NAMALWA (cell line): Measurements from ENCODE around the gene TFEC.
"Not testable (repeated sequence)": the region's sequence is repeated elsewhere in the genome, so short reads cannot be mapped to it uniquely, and the experiment has no call there.

Experiments
- DNase-seq: peaks from one replicate; pipeline ENCODE4 v3.0.0-alpha.2; 2015; ENCODE audit warnings: low spot score

The TFEC gene, protein sequence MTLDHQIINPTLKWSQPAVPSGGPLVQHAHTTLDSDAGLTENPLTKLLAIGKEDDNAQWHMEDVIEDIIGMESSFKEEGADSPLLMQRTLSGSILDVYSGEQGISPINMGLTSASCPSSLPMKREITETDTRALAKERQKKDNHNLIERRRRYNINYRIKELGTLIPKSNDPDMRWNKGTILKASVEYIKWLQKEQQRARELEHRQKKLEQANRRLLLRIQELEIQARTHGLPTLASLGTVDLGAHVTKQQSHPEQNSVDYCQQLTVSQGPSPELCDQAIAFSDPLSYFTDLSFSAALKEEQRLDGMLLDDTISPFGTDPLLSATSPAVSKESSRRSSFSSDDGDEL

DNA sequence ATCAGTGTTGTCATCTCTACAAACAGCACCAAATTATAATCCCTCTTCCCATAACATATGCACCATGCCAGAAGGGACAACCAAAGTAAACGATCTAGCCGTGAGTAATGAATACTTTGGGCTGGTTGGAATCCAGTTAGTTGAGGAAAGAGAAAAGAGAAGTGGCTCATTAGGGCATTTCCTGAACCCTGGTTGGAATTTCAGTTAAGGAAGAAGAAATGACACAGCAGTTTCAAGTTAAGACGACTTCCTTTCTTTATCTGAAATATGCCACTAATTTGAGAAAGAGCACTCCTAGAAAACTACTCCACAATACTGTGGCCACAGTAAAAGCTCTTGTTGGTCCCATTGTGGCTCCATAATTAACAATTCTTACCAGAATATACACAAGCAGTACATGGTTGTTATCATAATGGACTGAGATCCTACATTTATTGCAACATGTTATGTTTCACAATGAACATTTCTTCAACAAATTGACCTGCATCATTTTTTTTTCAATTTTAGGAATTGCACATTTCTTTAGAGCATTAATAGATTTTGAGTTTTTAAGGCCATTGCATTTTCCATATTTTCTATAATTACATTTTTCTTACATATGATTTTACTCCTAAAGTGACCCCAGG lies at the start of gene TFEC:
TSS of gene TFEC (minus strand) at position 113 of the 626 bp plus-strand sequence. CDS start 46,322 bp downstream, outside the sequence.
- no peak for DNase-seq

DNA sequence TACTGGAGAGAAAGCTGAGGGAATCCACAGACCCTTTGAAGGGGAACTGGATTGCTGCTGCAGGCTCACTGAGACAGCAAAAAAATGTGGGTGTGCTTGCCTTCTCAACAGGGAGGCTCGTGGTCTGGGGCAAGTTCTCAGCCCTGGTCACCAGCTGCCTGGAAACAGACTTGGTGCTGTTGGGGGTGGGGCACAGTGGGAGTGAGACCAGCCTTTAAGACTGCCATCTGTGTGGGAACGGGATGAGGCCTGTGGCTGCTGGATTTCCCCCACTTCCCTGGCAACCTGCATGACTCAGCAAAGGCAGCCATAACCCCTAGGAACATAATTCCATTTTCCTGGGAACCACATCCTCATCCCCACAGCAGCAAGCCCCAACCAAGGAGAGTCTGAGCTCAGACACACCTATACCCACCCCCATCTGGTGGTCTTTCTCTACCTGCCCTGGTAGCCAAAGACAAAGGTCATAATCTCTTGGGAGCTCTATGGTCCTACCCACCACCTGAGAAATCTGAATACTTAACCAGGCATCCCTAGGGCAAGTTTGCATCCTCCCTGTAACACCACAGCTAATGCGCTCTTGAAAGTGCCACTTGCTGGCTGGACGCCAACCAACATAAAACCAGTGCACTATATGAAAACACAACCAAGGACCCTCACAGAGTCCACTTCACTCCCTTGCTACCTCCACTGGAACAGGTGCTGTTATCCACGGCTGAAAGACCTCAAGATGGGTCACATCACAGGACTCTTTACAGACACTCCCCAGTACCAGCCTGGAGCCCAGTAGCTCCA lies 45.0 kb upstream of the TFEC start:
- no peak for DNase-seq

DNA sequence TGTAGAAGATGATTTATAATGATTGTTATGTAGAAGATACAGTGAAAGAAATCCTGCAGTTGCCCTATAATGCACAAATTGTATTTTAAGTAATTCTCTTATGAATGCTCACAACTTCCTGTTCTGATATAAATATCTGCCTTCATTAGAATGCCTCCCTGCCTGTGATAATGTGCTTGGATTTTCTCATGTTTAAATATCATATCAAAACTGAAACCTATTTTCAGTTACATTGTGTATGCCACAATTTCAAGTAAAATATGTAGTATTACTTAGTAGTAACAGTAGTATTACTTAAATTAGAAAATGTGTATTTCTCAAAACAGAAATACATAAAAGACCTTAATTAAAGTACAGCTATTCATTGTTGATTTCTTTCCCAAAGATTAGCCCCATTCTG lies 41.1 kb upstream of the TFEC start:
- DNase-seq = no peak

DNA sequence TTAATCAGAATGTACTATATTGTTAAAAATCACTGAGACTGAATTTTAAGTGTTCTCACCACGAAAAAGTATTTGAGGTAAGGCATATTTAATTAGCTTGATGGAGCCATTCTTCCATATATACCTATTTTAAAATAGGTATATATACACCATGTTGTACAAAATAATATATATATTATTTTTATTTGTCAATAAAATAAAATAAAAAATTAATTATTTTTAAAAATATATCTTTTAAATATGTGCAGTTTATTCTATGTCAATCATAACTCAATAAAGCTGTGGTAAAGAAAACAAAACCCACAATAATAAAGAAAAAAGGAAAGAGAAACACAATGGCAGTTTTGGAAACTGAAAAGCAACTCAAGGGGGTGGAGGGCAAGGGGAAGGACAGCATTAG lies 33.6 kb upstream of the TFEC start:
- no peak for DNase-seq

DNA sequence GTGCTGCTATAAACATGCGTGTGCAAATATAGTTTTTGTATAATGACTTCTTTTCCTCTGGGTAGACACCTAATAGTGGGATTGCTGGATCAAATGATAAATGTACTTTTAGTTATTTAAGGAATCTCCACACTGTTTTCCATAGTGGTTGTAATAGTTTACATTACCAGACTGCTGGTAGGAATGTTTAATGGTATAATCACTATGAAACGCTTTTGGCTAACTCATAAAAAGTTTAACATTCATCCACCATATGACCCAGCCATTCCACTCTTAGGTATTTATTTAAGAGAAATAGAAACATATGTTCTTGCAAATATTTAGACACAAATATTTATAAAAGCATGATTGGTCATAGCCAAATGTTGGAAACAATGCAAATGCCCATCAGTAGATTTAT lies 32.1 kb upstream of the TFEC start:
- no peak for DNase-seq

DNA sequence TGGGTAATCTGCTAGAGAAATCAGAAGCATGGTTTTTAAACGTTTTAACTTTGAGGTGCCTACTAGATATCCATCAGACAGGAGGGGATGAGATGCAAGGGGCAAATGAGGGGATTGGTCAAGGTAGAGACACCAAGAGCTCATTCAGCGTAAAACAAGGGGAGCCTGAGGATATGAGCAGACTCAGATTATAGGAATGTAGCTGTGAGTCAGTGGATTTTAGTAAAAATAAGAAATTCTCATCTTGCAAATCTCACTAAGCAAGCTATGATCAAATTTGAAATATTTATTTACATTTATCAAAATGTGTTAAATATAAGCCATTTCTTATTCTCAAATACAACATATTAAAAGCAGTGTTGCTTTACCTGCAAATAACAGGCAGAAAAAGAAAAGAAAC lies 21.4 kb upstream of the TFEC start:
- no peak for DNase-seq

DNA sequence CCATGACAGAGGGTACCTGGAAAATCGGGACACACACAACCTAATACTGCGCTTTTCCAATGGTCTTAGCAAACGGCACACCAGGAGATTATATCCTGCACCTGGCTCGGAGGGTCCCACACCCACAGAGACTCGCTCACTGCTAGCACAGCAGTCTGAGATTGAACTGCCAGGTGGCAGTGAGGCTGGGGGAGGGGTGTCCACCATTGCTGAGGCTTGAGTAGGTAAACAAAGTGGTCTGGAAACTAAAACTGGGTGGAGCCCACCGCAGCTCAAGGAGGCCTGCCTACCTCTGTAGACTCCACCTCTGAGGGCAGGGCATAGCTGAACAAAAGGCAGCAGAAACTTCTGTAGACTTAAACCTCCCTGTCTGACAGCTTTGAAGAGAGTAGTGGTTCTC lies 16.7 kb upstream of the TFEC start:
- DNase-seq = not testable (repeated sequence)

DNA sequence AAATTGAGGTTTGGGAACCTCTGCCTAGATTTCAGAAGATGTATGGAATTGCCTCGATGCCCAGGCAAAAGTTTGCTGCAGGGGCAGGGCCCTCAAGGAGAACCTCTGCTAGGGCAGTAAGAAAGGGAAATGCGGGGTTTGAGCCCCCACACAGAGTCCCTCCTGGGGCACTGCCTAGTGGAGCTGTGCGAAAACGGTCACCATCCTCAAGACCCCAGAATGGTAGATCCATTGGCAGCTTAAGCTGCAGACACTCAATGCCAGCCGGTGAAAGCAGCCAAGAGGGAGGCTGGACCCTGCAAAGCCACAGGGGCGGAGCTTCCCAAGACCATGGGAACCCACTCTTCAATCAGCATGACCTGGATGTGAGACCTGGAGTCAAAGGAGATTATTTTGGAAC lies 15.0 kb upstream of the TFEC start:
- no peak for DNase-seq

DNA sequence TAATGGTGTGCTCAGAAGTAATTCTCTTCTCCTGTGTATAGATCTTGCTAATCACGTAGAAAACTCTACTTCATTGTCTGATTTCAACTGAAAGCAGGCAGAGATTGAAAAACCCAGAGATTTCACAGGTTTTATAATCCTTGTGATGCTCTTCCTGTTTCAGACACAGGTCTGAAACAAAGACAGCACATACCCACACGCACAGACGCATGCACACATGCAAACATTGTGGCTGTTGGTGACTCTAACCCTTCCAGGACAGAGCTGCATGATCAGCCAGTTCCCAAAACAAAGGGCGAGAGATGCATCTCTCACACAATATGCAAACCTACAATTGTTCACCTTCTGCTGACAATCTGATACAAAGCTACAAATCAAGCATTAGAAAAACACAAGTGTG lies 11.1 kb upstream of the TFEC start:
- no peak for DNase-seq

DNA sequence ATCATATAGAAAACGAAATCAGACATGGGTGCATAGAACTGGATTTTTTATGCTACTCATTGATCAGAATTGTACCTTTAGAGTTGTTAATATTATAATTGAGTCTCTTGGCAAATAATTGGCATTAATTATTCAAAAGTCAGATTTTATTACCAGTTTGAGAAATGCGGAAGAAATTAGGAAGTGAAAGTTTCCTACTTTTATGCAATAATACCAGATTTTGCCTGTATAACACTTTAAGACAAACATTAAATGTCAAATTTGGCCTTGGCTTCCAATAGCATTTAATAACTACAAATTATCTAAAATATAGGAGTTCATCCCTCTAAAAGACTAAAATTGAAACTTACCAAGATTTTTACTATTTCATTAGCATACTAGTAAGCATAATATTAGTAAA lies 6.8 kb upstream of the TFEC start:
- no peak for DNase-seq

DNA sequence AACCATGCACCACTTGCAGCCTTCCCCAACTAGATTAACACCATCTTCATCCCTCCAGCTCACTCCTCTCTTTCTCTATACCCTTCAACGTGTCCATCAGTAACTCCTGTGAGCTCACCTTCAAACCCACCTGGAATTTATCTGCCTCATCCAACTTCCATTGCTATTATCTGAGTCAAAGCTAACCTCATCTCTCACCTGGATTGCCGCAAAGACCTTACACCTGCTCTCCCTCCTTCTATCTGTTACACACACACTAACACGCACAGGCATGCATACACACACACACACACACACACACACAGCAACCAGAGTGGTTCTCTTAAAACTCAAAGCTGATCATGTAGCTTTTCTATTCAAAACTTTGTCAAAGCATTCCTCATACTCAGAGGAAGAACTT lies 3.8 kb upstream of the TFEC start:
- no peak for DNase-seq

DNA sequence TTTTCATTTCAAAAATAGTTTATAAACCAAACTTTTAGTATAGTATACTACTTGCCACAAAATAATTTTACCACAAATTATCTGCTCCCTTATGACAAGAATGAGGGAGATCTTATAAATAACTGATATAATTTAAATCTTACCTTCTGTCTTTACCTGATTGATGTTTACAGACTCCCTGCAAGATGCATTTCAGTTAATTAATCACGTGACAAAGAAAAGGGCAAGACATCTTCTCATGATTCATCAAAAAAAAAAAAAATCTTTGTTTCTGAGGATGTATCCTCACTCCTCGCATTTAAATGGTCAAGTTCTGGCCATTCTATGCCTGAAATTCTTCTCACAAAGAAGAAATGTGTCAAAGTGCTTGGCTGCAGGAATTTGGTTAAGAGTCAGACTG lies 2.3 kb upstream of the TFEC start:
- no peak for DNase-seq

DNA sequence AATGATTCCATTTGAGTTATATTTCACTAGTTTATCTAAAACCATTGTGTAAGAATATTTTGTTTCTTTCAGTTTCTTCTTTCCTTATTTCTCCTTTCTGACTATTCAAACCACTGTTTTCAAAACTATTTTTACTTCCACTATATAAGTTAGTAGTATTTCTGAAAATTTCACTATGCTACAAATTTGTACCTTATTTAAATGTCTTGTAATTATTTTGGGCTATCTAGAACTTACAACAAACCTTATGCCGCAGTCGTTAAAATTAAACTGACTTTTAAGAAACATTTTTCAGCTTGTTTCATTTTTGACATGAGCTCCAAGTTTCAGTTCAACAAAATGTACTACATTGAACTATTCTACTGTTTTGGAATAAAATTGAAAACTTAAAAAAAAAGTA lies 1.8 kb downstream of the TFEC start:
- no peak for DNase-seq

DNA sequence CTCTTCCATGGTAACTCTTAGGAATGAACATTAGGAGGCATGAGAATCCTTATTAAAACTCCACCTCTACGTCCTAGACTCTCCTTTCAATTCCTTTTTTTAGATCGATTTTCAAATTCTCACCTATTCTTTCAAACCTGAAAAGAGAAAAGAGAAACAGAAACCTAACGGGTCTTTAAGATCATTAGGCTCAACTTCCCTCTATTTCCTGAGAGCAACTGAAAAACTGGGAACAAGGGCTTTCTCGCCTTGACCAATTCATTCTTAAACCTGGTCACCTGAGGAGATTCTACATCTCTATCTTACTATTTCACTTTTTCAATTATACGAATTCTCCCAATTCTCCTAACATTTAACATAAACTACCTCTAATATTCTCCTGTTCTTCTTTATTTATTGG lies 2.8 kb downstream of the TFEC start:
- no peak for DNase-seq

DNA sequence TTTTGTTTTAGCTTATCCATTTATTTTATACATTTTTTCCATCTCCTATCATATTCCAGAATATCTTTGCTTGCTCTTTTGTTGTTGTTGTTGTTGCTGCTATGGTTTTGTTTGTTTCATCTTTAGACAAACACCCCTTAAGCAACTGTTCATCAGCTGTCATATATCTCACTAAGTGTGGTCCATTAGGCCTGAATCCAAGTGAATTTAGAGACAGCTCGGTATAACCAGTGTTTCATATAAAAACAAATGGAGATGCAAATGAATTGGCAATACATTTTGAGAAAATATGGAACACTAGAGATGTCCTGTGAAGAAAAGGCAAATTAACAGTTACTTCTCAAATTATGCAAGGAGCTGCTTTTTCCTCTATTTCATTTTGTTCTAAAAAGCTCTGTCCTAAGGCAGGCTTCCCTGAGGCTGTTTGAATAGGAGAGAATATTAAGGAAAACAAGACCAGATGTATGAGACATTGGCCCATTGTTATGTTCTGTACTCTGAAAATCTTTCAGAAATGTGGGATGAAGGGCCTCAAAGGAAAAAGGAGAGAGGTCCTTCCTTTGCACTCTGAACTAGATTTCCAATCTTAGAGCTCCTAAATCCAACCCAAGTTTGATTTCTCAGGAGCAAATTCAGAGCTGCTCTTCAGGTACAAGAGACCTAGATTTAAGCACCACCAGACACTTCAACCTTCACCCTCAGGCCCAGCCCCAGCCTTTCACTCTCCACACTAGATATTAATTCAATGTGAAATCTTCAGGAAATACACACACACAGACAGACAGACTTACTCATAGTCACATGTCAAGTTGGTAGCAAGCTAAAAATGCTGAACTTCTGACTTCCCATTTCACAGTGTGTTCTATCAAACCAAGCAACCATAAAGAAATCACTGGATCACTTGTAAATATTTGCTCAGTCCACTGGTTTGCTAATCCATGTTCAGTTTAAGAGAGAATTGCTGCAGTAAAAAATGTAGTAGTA lies 5.4 kb downstream of the TFEC start:
- no peak for DNase-seq

DNA sequence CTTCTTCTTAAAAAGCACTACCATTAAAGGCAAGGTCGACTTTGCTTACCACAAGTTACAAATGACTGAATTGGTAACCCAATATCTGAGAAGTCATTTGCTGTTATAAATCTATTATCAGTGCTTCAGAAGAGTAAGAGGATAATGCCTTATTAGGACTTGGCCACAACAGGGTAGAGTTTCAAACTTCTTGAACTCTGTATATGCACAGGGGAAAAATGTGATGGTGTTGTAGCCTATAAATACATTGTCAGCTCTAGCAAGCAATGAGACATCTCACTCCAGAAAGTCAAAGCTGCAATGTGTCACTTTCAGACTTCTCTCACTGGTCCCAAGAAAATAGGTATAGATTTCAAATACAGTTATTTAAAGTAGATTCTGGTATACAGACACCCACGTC lies 9.3 kb downstream of the TFEC start:
- DNase-seq = no peak

DNA sequence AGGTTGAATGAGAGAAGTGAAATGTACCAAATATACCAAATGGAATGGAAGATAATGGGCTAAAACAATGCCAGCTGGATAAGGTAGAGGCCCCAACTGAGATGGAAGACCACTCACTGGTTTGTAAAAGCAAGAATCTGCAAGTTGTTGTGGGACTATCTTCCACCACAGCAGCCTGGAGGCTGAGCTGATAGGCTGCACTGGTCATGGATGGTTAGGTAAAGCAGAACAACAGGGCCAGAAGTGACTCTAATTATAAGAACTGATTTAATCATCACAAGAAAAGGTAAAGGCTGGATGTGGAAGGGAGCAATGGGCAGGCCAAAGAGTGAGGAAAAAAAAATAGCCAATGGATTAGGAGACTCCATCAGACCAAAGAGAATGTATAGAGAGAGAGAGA lies 11.8 kb downstream of the TFEC start:
- DNase-seq = no peak

DNA sequence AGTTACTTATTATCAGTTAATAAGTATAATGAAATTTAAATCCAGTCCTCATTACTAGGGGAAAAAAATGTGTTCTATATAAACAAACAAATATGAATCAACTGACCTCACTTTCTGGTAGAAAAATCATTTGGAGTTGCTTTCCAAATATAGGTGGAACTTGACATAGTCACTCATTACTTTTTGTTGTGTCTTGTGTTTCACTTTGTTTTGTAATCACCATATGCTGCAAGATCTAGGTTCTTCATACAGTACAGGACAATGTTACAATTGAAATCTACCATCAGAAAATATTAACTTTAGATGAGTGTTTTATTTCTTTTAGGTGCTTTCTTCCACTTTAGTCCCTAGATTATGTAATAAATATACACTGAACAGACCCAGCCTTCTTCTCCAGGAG lies 16.9 kb downstream of the TFEC start:
- no peak for DNase-seq

DNA sequence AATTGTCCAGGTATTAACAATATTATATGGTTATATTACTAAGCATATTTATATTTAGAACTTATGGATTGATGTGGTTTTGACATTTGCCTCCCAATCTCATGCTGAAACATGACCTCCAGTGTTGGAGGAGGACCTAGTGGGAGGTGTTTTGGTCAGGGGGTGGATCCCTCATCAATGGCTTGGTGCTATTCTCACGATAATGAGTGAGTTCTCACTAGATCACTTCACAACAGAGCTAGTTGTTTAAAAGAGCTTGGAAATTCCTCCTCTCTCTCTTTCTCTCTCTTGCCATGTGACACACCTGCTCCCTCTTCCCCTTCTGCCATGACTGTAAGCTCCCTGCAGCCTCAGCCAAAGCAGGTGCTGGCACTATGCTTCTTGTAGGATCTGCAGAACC lies 19.0 kb downstream of the TFEC start:
- DNase-seq = no peak

DNA sequence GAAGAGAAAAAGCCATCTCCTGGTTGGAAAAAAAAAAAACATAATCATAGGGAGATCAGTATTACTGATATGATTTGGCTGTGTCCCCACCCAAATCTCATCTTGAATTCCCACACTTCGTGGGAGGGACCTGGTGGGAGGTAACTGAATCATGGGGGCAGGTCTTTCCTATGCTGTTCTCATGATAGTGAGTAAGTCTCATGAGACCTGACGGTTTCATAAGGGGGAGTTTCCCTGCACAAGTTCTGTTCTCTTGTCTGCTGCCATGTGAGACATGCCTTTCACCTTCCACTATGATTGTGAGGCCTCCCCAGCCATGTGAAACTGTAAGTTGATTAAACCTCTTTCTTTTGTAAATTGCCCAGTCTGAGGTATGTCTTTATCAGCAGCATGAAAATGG lies 25.8 kb downstream of the TFEC start:
- not testable (repeated sequence) for DNase-seq

DNA sequence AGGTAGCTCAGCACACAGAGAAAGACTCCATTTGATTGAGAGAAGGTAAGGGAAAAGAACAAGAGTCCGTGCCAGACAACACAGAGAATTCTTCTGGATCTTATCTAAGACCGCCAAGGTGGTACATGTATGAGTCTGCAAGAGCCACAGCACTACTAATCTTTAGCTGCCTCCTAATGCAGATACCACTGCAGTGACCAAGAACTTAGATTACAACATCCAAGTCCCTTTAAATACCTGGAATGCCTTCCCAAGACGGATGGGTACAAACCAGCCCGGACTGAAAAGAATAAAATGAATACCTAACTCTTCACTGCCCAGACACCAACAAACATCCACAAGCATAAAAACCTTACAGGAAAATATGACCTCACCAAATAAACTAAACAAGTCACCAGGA lies 33.3 kb downstream of the TFEC start:
- DNase-seq = no peak

DNA sequence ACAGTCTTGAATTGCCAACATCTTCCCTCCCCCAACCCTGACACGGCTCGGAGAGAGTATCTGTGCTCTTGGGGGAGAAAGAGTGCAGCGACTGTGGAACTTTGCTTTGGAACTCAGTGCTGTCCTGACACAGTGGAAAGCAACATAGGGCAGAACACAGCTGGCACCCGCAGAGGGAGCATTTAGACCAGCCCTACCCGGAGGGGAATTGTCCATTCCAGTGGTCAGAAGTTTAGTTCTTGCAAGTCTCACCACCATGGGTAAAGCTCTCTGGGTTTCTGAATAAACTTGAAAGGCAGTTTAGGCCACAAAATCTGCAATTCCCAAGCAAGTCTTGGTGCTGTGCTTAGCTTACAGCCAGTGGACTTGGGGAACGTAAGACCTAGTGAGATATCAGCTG lies 34.9 kb downstream of the TFEC start:
- DNase-seq = no peak
